Measurements from ENCODE around the gene MAGIX. TPM values are rescaled to one million over a fixed set of nuclear protein-coding genes. Genes with fewer than 3 reads are reported as not detected.
"Not testable (repeated sequence)": the region's sequence is repeated elsewhere in the genome, so short reads cannot be mapped to it uniquely, and the experiment has no call there.

Gene MAGIX
- 1.7 and 7.6 TPM in 2 replicates for total RNA-seq (2014; rRNA removed; shearing (Covaris generic); ENCODE audit: low replicate concordance)

GRCh38 chrX:49162620-49163019 is at the start of gene MAGIX:
TSS of gene MAGIX (plus strand) at chrX:49162758. CDS start at chrX:49162890, 132 bp downstream.
- in situ Hi-C loops (cut with HindIII; ENCODE audit: low pct_unique_long_range_greater_than_20kb, low sequenced_read_pairs), result no loop called here
- DNase-seq (ENCODE audit: low read depth), result no peak

GRCh38 chrX:49116076-49116475 is 46.5 kb upstream of the MAGIX start:
- in situ Hi-C loops (cut with HindIII; ENCODE audit: low pct_unique_long_range_greater_than_20kb, low sequenced_read_pairs), result no loop called here
- DNase-seq (ENCODE audit: low read depth), result no peak

GRCh38 chrX:49116716-49117115 is 45.8 kb upstream of the MAGIX start:
- in situ Hi-C loops (cut with HindIII; ENCODE audit: low pct_unique_long_range_greater_than_20kb, low sequenced_read_pairs), result no loop called here
- no peak for DNase-seq (ENCODE audit: low read depth)

- in situ Hi-C loops (cut with HindIII; ENCODE audit: low pct_unique_long_range_greater_than_20kb, low sequenced_read_pairs), result no loop called here
- DNase-seq (ENCODE audit: low read depth), result no peak
Observed at GRCh38 chrX:49117581-49117980, 45.0 kb upstream of the MAGIX start.

GRCh38 chrX:49120091-49120490 is 42.5 kb upstream of the MAGIX start:
- in situ Hi-C loops (cut with HindIII; ENCODE audit: low pct_unique_long_range_greater_than_20kb, low sequenced_read_pairs), result no loop called here
- peak; percentile 8 for DNase-seq (ENCODE audit: low read depth)

- DNase-seq (ENCODE audit: low read depth), result no peak
- in situ Hi-C loops (cut with HindIII; ENCODE audit: low pct_unique_long_range_greater_than_20kb, low sequenced_read_pairs), result no loop called here
Observed at GRCh38 chrX:49122499-49122898, 40.1 kb upstream of the MAGIX start.

GRCh38 chrX:49127742-49128258 is 34.8 kb upstream of the MAGIX start:
- in situ Hi-C loops (cut with HindIII; ENCODE audit: low pct_unique_long_range_greater_than_20kb, low sequenced_read_pairs); DNase-seq (ENCODE audit: low read depth): not testable (repeated sequence)

GRCh38 chrX:49129427-49129826 is 33.1 kb upstream of the MAGIX start:
- in situ Hi-C loops (cut with HindIII; ENCODE audit: low pct_unique_long_range_greater_than_20kb, low sequenced_read_pairs), result no loop called here
- no peak for DNase-seq (ENCODE audit: low read depth)

GRCh38 chrX:49132275-49132674 is 30.3 kb upstream of the MAGIX start:
- DNase-seq (ENCODE audit: low read depth); in situ Hi-C loops (cut with HindIII; ENCODE audit: low pct_unique_long_range_greater_than_20kb, low sequenced_read_pairs): not testable (repeated sequence)

- no peak for DNase-seq (ENCODE audit: low read depth)
- in situ Hi-C loops (cut with HindIII; ENCODE audit: low pct_unique_long_range_greater_than_20kb, low sequenced_read_pairs), result no loop called here
Observed at GRCh38 chrX:49133759-49134158, 28.8 kb upstream of the MAGIX start.

- no peak for DNase-seq (ENCODE audit: low read depth)
- in situ Hi-C loops (cut with HindIII; ENCODE audit: low pct_unique_long_range_greater_than_20kb, low sequenced_read_pairs), result no loop called here
Observed at GRCh38 chrX:49137492-49137891, 25.1 kb upstream of the MAGIX start.

- peak; percentile 66 for DNase-seq (ENCODE audit: low read depth)
- in situ Hi-C loops (cut with HindIII; ENCODE audit: low pct_unique_long_range_greater_than_20kb, low sequenced_read_pairs), result no loop called here
Observed at GRCh38 chrX:49139713-49140112, 22.8 kb upstream of the MAGIX start.

- in situ Hi-C loops (cut with HindIII; ENCODE audit: low pct_unique_long_range_greater_than_20kb, low sequenced_read_pairs); DNase-seq (ENCODE audit: low read depth): not testable (repeated sequence)
Observed at GRCh38 chrX:49142264-49142663, 20.3 kb upstream of the MAGIX start.

GRCh38 chrX:49143154-49143553 is 19.4 kb upstream of the MAGIX start:
- DNase-seq (ENCODE audit: low read depth); in situ Hi-C loops (cut with HindIII; ENCODE audit: low pct_unique_long_range_greater_than_20kb, low sequenced_read_pairs): not testable (repeated sequence)

- DNase-seq (ENCODE audit: low read depth), result no peak
- in situ Hi-C loops (cut with HindIII; ENCODE audit: low pct_unique_long_range_greater_than_20kb, low sequenced_read_pairs), result no loop called here
Observed at GRCh38 chrX:49147282-49147681, 15.3 kb upstream of the MAGIX start.

- in situ Hi-C loops (cut with HindIII; ENCODE audit: low pct_unique_long_range_greater_than_20kb, low sequenced_read_pairs), result no loop called here
- DNase-seq (ENCODE audit: low read depth), result no peak
Observed at GRCh38 chrX:49147936-49148335, 14.6 kb upstream of the MAGIX start.

- DNase-seq (ENCODE audit: low read depth), result peak; percentile 65
- in situ Hi-C loops (cut with HindIII; ENCODE audit: low pct_unique_long_range_greater_than_20kb, low sequenced_read_pairs), result not testable (repeated sequence)
Observed at GRCh38 chrX:49148390-49149100, 14.0 kb upstream of the MAGIX start.

- in situ Hi-C loops (cut with HindIII; ENCODE audit: low pct_unique_long_range_greater_than_20kb, low sequenced_read_pairs); DNase-seq (ENCODE audit: low read depth): not testable (repeated sequence)
Observed at GRCh38 chrX:49149291-49149690, 13.3 kb upstream of the MAGIX start.

GRCh38 chrX:49153467-49153866 is 9.1 kb upstream of the MAGIX start:
- in situ Hi-C loops (cut with HindIII; ENCODE audit: low pct_unique_long_range_greater_than_20kb, low sequenced_read_pairs), result no loop called here
- no peak for DNase-seq (ENCODE audit: low read depth)

Data from Caki2 (cell line).